ENCODE data around the gene PIGT.

The PIGT gene

GRCh38 chr20:45432294-45432693 is 16.4 kb downstream of the PIGT start:
- no peak for DNase-seq

DNA sequence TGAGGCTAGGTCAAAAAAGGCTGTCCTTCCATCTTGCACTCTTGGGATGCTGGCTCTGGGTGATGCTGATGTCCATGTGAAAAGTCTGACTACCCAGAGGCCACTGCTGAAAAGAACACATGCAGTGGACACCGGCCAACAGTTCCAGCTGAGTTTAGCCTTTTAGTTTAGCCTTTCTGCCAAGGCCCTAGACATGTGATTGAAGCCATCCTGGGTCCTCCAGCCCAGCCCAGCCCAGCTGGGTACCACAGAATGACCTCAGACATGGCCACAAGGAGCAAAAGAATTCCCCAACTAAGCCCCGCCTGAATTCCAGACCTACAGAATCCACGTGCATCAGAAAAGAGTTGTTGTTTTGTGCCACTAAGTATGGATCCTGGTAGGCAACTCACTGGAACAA is 17.4 kb downstream of the PIGT start:
- no peak for DNase-seq

GRCh38 chr20:45433976-45434375 is 18.0 kb downstream of the PIGT start:
- DNase-seq = no peak

- DNase-seq = peak; percentile 95
Measured at GRCh38 chr20:45436732-45437485, 21.0 kb downstream of the PIGT start.

DNA sequence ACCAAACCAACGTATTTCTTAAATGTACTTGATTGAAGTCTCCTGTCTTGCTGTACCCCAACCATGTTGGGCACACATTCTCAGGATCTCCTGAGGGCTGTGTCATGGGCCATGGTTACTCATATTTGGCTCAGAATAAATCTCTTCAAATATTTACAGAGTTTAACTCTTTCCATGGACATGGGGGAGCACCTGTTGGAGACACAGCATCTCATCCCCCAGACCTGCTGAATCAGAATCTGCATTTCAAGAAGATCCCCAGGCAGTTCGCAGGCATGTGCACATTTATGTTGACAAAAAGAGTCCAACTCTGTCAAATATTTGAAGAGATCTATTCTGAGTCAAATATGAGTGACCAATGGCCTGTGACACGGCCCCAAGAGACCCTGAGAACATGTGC is 24.5 kb downstream of the PIGT start:
- no peak for DNase-seq

DNA sequence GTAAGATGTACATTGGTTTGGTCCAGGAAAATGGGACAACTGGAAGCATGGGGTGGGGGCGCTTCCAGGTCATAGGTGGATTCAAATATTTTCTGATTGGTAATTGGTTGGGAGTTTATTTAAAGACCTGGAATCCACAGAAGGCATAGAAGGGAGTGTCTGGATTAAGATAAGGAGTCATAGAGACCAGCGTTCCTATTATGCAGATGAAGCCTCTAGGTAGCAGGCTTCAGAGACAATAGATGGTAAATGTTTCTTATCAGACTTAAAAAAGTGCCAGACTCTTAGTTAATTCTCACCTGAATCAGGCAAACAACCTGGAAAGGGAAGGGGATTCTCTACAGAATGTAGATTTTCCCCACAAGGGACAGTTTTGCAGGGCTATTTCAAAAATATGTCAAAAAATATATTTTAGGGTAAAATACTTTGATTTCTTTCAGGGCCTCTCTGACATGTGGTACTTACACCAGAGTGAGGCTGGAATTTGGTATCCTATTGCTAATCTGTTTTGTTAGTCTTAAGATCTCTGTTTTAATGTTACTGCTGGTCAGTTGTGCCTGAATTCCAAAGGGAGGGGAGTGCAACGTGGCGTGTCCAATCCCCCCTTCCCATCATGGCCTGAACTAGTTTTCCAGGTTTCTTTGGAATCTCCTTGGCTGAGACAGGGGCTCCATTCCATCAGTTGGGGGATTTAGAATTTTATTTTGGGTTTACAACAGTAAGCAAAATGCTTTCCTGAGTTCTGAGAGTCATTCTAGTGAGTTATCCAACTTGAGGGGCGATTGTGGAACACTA is 25.1 kb downstream of the PIGT start:
- no peak for DNase-seq

DNA sequence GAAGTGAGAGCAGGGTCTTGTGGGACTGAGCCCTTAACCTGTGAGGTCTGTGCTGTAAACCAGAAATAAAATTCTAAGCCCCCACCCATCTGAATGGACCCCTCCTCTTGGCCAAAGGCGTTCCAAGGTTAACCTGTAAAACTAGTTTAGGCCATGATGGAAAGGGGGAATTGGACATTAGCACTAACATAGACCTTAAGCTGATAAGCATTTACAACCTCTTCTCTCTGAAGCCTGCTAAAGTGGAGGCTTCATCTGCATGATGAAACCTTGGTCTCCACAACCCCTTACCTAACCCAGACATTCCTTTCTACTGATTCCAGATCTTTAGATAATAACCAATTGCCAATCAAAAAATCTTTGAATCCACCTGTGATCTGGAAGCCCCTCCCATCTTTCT is 25.8 kb downstream of the PIGT start:
- no peak for DNase-seq

GRCh38 chr20:45444050-45444449 is 28.1 kb downstream of the PIGT start:
- no peak for DNase-seq

DNA sequence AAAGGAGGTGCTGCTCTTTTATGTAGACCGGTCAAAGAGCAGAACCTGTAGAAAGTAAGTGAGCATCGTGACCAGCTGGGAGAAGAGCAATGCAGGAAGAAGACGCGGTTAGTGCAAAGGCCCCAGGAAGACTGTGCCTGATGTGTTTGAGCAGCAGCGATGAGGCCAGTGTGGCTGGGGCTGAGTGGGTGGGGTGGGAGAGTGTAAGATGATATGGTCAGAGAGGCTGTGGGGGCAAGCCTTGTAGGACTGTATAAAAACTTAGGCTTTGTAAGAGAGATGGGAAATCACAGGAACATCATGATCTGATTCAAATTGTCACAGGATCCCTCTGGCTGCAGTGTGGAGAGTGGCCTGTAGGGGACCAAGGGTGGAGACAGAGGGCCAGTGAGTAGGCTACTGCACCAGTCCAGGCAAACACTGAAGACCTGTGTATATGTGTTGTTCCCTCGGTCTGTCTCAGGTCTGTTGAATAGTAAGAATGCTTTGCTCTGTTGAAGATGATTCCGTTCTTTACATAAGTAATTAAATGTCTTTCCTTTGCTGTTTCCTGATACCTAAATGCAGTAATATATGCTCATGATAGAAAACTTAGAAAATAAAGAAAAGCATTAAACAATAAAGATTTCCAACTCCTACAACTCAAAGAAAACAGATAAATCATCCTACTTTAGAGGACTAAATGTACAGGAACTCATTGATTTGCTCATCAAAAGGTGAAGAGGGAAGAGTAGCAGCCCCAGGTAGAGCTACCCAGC is 30.0 kb downstream of the PIGT start:
- no peak for DNase-seq

GRCh38 chr20:45448270-45448669 is 32.3 kb downstream of the PIGT start:
- DNase-seq = no peak

DNA sequence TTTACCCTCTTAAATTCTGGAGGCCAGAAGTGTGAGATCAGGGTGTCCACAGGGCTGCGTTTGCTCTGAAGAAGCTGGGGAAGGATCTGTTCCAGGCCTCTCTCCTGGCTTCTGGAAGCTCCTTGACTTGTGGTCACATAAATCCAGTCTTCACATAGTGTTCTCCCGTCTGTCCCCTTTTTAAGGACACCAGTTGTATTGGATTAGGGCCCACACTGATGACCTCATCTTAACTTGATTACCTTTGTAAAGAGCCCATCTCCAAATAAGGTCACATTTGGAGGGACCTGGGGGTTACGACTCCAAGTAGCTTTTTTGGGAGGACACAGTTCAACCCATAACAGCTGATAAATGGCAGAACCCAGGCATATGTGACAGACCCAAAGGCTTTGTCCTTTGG is 33.6 kb downstream of the PIGT start:
- DNase-seq = no peak

- DNase-seq = no peak
Measured at GRCh38 chr20:45450097-45450818, 34.3 kb downstream of the PIGT start.

DNA sequence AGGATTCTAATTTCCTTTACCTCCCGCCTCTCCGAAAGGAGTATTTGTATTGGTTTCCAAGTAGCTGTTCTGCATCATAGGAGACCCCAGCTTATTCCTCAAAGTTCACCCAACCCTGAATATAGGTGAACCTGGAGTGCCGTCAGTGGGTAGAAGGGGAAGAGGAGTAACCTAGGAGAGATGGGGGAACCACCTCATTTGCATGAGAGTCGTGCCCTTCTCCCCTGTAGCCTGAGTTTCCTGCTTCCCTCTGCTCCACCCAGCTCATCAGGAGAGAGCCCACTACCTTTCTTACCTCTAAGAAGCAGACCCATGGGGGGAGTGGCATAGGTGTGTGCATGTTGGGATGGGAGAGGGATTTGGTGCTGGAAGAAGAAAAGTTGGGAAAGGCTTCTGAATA is 36.3 kb downstream of the PIGT start:
- no peak for DNase-seq

GRCh38 chr20:45452772-45453691 is 37.1 kb downstream of the PIGT start:
- DNase-seq = no peak

GRCh38 chr20:45456632-45457031 is 40.7 kb downstream of the PIGT start:
- no peak for DNase-seq

DNA sequence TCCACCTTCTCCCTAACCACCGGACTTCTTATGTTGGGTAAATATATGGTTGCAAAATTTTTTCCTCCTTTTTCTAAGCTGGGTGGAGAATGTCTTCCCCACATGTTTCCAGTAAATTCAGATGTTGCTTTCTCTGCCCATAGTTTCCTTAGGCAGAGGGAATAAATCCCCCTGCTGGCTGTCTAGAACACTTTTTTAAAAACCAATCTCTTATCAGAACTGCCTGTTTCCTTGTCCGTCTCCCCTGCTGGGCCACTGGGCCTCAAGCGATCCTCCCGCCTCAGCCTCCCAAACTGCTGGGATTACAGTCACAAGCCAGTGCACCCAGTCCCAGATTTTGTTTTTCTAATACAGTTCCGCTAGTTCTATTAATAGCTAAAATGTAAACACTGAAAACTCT is 43.7 kb downstream of the PIGT start:
- no peak for DNase-seq

DNA sequence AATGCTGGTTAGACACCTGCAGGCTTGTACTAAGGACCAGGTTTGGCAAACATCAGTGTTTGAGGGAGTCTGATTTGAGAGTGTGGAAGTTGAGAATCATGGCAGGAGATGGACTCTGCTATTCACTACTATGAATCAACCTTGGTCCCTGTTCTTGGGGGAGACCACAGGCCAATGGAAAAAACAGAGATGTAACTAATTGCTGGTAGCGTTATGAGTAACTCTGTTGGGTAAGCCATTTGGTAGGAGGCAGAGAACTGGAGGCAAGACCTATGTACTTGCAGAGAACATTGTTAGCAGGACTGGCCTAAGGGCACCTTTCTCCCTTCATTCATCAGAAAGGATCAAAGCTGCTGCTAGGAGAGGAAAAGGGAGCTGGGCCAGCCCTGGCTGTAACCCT is 45.3 kb downstream of the PIGT start:
- DNase-seq = no peak

GRCh38 chr20:45462711-45463509 is 47.0 kb downstream of the PIGT start:
- DNase-seq = no peak

- no peak for DNase-seq
Measured at GRCh38 chr20:45463709-45464108, 47.8 kb downstream of the PIGT start.

DNA sequence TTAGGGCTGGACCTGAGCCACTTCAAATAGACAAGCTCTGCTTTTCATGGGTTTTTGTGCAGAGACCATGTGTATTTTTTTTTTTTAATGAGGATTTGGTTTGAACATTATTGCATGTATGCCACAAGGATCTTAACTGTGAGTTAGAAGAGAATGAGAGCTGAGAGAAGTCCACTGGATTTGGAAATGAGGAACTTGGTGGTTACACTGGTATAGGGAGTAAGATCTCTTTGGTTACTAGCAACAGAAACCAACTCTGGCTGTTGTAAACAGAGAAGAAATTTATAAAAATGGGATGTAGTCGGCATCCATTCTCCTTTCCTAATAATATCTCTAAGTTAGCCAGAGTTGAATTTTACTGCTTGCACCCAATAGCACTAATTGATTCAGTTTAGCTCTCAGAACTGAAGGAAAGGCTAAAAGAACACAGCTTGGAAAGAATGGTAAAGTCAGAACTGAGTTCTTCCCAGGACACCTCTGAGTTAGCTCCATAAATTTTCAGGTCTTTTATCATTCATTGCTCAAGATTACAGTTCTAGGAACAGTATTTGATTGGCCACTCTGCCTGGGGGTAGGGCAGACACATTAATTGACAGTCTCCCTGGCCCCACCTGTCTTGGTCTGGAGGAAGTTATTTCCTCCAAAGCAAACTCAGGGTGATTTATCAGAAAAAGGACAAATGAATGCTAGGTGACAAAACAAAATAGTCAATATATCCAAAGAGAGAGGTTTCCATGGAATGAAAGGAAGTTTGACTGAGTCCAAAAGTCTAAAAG is 49.7 kb downstream of the PIGT start:
- DNase-seq = no peak
